Measurements from ENCODE around the gene ACIN1.

The ACIN1 gene

GRCh38 chr14:23052671-23053070 lies 42.3 kb downstream of the ACIN1 start:
- peaks cover 13% of the 10 kb centered on the region for H3K4me1 Mint-ChIP-seq
- no peaks in the 10 kb centered on the region for H3K36me3 Mint-ChIP-seq
- DNase-seq = no peak
- CTCF ChIA-PET = interaction anchor here (0.7 to 19.2 kb wide), 4 partner anchors 29 to 80 kb away, joined by 3 to 633 read pairs (median 12); partner anchors contain the start of gene AJUBA
- H3K27ac Mint-ChIP-seq = no peak overlapping the region
- peaks cover 20% of the 10 kb centered on the region for H3K27me3 Mint-ChIP-seq
- H3K9me3 Mint-ChIP-seq = no peaks in the 10 kb centered on the region
- H3K4me3 Mint-ChIP-seq = no peak overlapping the region

GRCh38 chr14:23052182-23052623 lies 42.7 kb downstream of the ACIN1 start:
- H3K27ac Mint-ChIP-seq = no peak overlapping the region
- H3K36me3 Mint-ChIP-seq = no peaks in the 10 kb centered on the region
- no peak for DNase-seq
- H3K4me3 Mint-ChIP-seq = no peak overlapping the region
- peaks cover 13% of the 10 kb centered on the region for H3K4me1 Mint-ChIP-seq
- H3K9me3 Mint-ChIP-seq = no peaks in the 10 kb centered on the region
- CTCF ChIA-PET = interaction anchor here (0.7 to 19.2 kb wide), 4 partner anchors 29 to 80 kb away, joined by 3 to 633 read pairs (median 6); partner anchors contain the start of gene AJUBA
- H3K27me3 Mint-ChIP-seq = peaks cover 24% of the 10 kb centered on the region

- Mint-ChIP-seq H3K36me3 (no peaks in the 10 kb centered on the region), H3K27ac (no peak overlapping the region), H3K9me3 (no peaks in the 10 kb centered on the region), H3K4me1 (peaks cover 8% of the 10 kb centered on the region), H3K27me3 (peaks cover 18% of the 10 kb centered on the region), H3K4me3 (no peak overlapping the region)
- no peak for DNase-seq
- CTCF ChIA-PET = interaction anchor here (1.8 to 19.2 kb wide), 2 partner anchors 62 to 79 kb away, joined by 8 to 633 read pairs; partner anchors contain the start of gene AJUBA
Measured at GRCh38 chr14:23051141-23052057, 43.5 kb downstream of the ACIN1 start.

- Mint-ChIP-seq H3K4me3 (no peak overlapping the region), H3K27ac (no peak overlapping the region), H3K9me3 (no peaks in the 10 kb centered on the region), H3K27me3 (peaks cover 18% of the 10 kb centered on the region), H3K4me1 (no peaks in the 10 kb centered on the region), H3K36me3 (no peaks in the 10 kb centered on the region)
- CTCF ChIA-PET = interaction anchor here (0.6 to 19.2 kb wide), 4 partner anchors 9 to 59 kb away, joined by 3 to 633 read pairs (median 4); partner anchors contain the start of gene AJUBA
- DNase-seq = no peak
Measured at GRCh38 chr14:23049011-23049410, 45.9 kb downstream of the ACIN1 start.

GRCh38 chr14:23047751-23048693 lies 46.9 kb downstream of the ACIN1 start:
- no peaks in the 10 kb centered on the region for H3K36me3 Mint-ChIP-seq
- no peak overlapping the region for H3K4me3 Mint-ChIP-seq
- CTCF ChIA-PET = interaction anchor here (0.7 to 19.2 kb wide), 3 partner anchors 10 to 58 kb away, joined by 3 to 633 read pairs (median 4); partner anchors contain the start of genes AJUBA and CDH24
- H3K27me3 Mint-ChIP-seq = peaks cover 26% of the 10 kb centered on the region
- H3K27ac Mint-ChIP-seq = no peak overlapping the region
- DNase-seq = no peak
- H3K4me1 Mint-ChIP-seq = no peaks in the 10 kb centered on the region
- H3K9me3 Mint-ChIP-seq = no peaks in the 10 kb centered on the region

- no peaks in the 10 kb centered on the region for H3K4me1 Mint-ChIP-seq
- CTCF ChIA-PET = interaction anchor here (0.7 to 19.2 kb wide), 3 partner anchors 11 to 58 kb away, joined by 4 to 633 read pairs (median 4); partner anchors contain the start of genes AJUBA and CDH24
- no peaks in the 10 kb centered on the region for H3K36me3 Mint-ChIP-seq
- H3K4me3 Mint-ChIP-seq = no peak overlapping the region
- peaks cover 32% of the 10 kb centered on the region for H3K27me3 Mint-ChIP-seq
- DNase-seq = no peak
- no peak overlapping the region for H3K27ac Mint-ChIP-seq
- H3K9me3 Mint-ChIP-seq = no peaks in the 10 kb centered on the region
Measured at GRCh38 chr14:23047034-23047634, 47.8 kb downstream of the ACIN1 start.

- no peaks in the 10 kb centered on the region for H3K4me1 Mint-ChIP-seq
- no peaks in the 10 kb centered on the region for H3K36me3 Mint-ChIP-seq
- H3K27me3 Mint-ChIP-seq = peaks cover 39% of the 10 kb centered on the region
- H3K4me3 Mint-ChIP-seq = no peak overlapping the region
- no peak for DNase-seq
- no peaks in the 10 kb centered on the region for H3K9me3 Mint-ChIP-seq
- no peak overlapping the region for H3K27ac Mint-ChIP-seq
- CTCF ChIA-PET = interaction anchor here (19.2 kb wide), 1 partner anchor 56 kb away, joined by 633 read pairs; the partner anchor contains the start of gene AJUBA
Measured at GRCh38 chr14:23045419-23046357, 49.2 kb downstream of the ACIN1 start.

- no peak for DNase-seq
- CTCF ChIA-PET = no interaction called here
- H3K27me3 Mint-ChIP-seq = peaks cover 39% of the 10 kb centered on the region
- H3K9me3 Mint-ChIP-seq = no peaks in the 10 kb centered on the region
- no peaks in the 10 kb centered on the region for H3K4me1 Mint-ChIP-seq
- no peak overlapping the region for H3K4me3 Mint-ChIP-seq
- no peaks in the 10 kb centered on the region for H3K36me3 Mint-ChIP-seq
- H3K27ac Mint-ChIP-seq = no peak overlapping the region
Measured at GRCh38 chr14:23044840-23045239, 50.1 kb downstream of the ACIN1 start.

- DNase-seq = no peak
- no peaks in the 10 kb centered on the region for H3K36me3 Mint-ChIP-seq
- H3K4me3 Mint-ChIP-seq = no peak overlapping the region
- H3K27me3 Mint-ChIP-seq = peaks cover 43% of the 10 kb centered on the region
- no peak overlapping the region for H3K27ac Mint-ChIP-seq
- no peaks in the 10 kb centered on the region for H3K9me3 Mint-ChIP-seq
- CTCF ChIA-PET = interaction anchor here (0.8 to 3.6 kb wide), 2 partner anchors 12 to 57 kb away, joined by 3 to 14 read pairs; no protein-coding TSS in a partner anchor
- no peaks in the 10 kb centered on the region for H3K4me1 Mint-ChIP-seq
Measured at GRCh38 chr14:23043754-23044153, 51.2 kb downstream of the ACIN1 start.

- H3K27me3 Mint-ChIP-seq = peaks cover 43% of the 10 kb centered on the region
- no peak overlapping the region for H3K4me3 Mint-ChIP-seq
- H3K27ac Mint-ChIP-seq = no peak overlapping the region
- no peak for DNase-seq
- H3K9me3 Mint-ChIP-seq = no peaks in the 10 kb centered on the region
- H3K4me1 Mint-ChIP-seq = no peaks in the 10 kb centered on the region
- no peaks in the 10 kb centered on the region for H3K36me3 Mint-ChIP-seq
- CTCF ChIA-PET = interaction anchor here (0.8 to 3.6 kb wide), 3 partner anchors 13 to 57 kb away, joined by 3 to 14 read pairs (median 4); no protein-coding TSS in a partner anchor
Measured at GRCh38 chr14:23043145-23043544, 51.8 kb downstream of the ACIN1 start.

- peaks cover 41% of the 10 kb centered on the region for H3K27me3 Mint-ChIP-seq
- H3K4me3 Mint-ChIP-seq = no peak within 1 kb of the TSS
- no peak for DNase-seq
- no peaks in the 10 kb centered on the region for H3K4me1 Mint-ChIP-seq
- H3K36me3 Mint-ChIP-seq = no peaks in the 10 kb centered on the region
- H3K9me3 Mint-ChIP-seq = no peaks in the 10 kb centered on the region
- CTCF ChIA-PET = interaction anchor here (0.8 to 3.6 kb wide), 4 partner anchors 13 to 56 kb away, joined by 4 to 14 read pairs (median 4); no protein-coding TSS in a partner anchor
- no peak within 1 kb of the TSS for H3K27ac Mint-ChIP-seq
Measured at GRCh38 chr14:23042162-23042965, 52.6 kb downstream of the ACIN1 start, which contains the start of gene PSMB11. Gene PSMB11 (plus strand): TSS chr14:23042212. CDS start chr14:23042226, 14 bp downstream.

- Mint-ChIP-seq H3K36me3 (no peaks in the 10 kb centered on the region), H3K4me1 (peaks cover 2% of the 10 kb centered on the region), H3K27me3 (peaks cover 38% of the 10 kb centered on the region), H3K4me3 (no peak overlapping the region), H3K9me3 (no peaks in the 10 kb centered on the region), H3K27ac (no peak overlapping the region)
- CTCF ChIA-PET = interaction anchor here (0.8 to 3.6 kb wide), 4 partner anchors 14 to 55 kb away, joined by 4 to 14 read pairs (median 4); no protein-coding TSS in a partner anchor
- no peak for DNase-seq
Measured at GRCh38 chr14:23041729-23042128, 53.2 kb downstream of the ACIN1 start.
